Activated T-helper 9 cell treated with anti-CD3 and anti-CD28 coated beads, Interleukin-2, amount 50 U/mL, for 16 hours (primary cell): ENCODE measurements around the gene RAB22A.
A peak's percentile ranks its signal among the peaks of the same experiment; 100 is the strongest.

Experiments used
- DNase-seq: peaks from one replicate; pipeline ENCODE4 v3.0.0-alpha.2; 2020; ENCODE audit warnings: low read depth

The RAB22A gene

GRCh38 chr20:58309591-58310290, at the start of gene RAB22A:
TSS of gene RAB22A (plus strand) at chr20:58309715. CDS start at chr20:58309977, 262 bp downstream.
- peak; percentile 82 for DNase-seq

- no peak for DNase-seq
Observed at GRCh38 chr20:58260006-58260405, 49.5 kb upstream of the RAB22A start.

- DNase-seq = no peak
Observed at GRCh38 chr20:58261660-58262059, 47.9 kb upstream of the RAB22A start.

- no peak for DNase-seq
Observed at GRCh38 chr20:58264271-58264670, 45.2 kb upstream of the RAB22A start.

- no peak for DNase-seq
Observed at GRCh38 chr20:58267389-58268215, 41.9 kb upstream of the RAB22A start.

- DNase-seq = no peak
Observed at GRCh38 chr20:58268421-58268821, 41.1 kb upstream of the RAB22A start.

GRCh38 chr20:58268936-58269619, 40.4 kb upstream of the RAB22A start:
- DNase-seq = no peak

- DNase-seq = no peak
Observed at GRCh38 chr20:58271606-58272351, 37.7 kb upstream of the RAB22A start.

- no peak for DNase-seq
Observed at GRCh38 chr20:58274384-58274783, 35.1 kb upstream of the RAB22A start.

GRCh38 chr20:58277107-58277506, 32.4 kb upstream of the RAB22A start:
- no peak for DNase-seq

GRCh38 chr20:58277578-58278472, 31.7 kb upstream of the RAB22A start:
- DNase-seq = no peak

- no peak for DNase-seq
Observed at GRCh38 chr20:58286729-58287128, 22.8 kb upstream of the RAB22A start.

- DNase-seq = no peak
Observed at GRCh38 chr20:58287638-58288037, 21.9 kb upstream of the RAB22A start.

GRCh38 chr20:58289143-58289542, 20.4 kb upstream of the RAB22A start:
- no peak for DNase-seq

- DNase-seq = no peak
Observed at GRCh38 chr20:58293453-58293852, 16.1 kb upstream of the RAB22A start.

- no peak for DNase-seq
Observed at GRCh38 chr20:58294497-58295455, 14.7 kb upstream of the RAB22A start.

- no peak for DNase-seq
Observed at GRCh38 chr20:58296051-58296837, 13.3 kb upstream of the RAB22A start.

- DNase-seq = no peak
Observed at GRCh38 chr20:58297394-58297793, 12.1 kb upstream of the RAB22A start.

GRCh38 chr20:58300321-58300720, 9.2 kb upstream of the RAB22A start:
- DNase-seq = no peak
